Body of pancreas (tissue), 4 donors: ENCODE measurements around the gene BRMS1.
A peak's percentile ranks its signal among the peaks of the same experiment; 100 is the strongest.

Source experiments
- POLR2A ChIP-seq, 3 donors: fragments of 450-650 bp; IDR thresholded peaks; one replicate each; pipeline ENCODE4 v1.6.1; 2016; ENCODE audit warnings: antibody characterized with exemption in 3 of 3, mild to moderate bottlenecking in 2 of 3
- TF ChIP-seq, protein P1 (sequence below), 7 experiments: fragments of 450-650 bp in 4 of 7; fragments of 200-600 bp in 3 of 7; sonication (generic) in 3 of 7; IDR thresholded peaks; one replicate each; pipeline ENCODE4 v1.5.1; 2016 to 2019; ENCODE audit warnings: antibody characterized with exemption in 7 of 7

DNA sequence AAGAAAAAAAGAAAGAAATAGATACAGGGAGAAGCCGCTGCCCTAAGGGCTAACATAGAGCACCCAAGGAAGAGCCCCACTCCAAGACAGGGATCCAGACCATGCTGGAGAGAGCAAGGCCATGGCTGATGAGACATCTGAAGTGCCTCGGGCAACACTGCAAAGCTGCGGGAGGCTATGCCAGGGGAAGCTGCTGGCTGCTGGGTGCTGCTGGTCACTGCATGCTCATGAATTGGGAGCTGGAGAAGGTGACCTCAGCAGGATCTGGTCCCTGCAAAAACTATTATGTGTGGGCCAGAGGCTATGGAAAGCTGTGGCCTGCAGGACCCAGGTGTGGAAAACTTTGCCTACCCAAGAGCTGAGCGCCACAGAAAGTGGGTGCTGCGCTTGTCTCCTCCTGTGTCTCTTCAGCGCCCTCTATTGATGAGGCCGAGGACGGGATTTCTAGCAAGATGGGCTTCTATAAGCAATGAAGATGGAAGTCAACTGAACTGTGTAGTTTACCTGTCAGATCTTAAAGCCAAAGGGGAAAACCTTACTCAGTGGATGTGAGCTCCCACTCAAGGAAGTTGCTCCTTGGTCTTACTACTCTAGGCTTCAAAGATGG is 44.0 kb upstream of the BRMS1 start:
- TF ChIP-seq, protein P1, sequence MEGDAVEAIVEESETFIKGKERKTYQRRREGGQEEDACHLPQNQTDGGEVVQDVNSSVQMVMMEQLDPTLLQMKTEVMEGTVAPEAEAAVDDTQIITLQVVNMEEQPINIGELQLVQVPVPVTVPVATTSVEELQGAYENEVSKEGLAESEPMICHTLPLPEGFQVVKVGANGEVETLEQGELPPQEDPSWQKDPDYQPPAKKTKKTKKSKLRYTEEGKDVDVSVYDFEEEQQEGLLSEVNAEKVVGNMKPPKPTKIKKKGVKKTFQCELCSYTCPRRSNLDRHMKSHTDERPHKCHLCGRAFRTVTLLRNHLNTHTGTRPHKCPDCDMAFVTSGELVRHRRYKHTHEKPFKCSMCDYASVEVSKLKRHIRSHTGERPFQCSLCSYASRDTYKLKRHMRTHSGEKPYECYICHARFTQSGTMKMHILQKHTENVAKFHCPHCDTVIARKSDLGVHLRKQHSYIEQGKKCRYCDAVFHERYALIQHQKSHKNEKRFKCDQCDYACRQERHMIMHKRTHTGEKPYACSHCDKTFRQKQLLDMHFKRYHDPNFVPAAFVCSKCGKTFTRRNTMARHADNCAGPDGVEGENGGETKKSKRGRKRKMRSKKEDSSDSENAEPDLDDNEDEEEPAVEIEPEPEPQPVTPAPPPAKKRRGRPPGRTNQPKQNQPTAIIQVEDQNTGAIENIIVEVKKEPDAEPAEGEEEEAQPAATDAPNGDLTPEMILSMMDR (IDR thresholded peaks at IDR 0.05): peak; percentile 58 to 81 (median 71)
- TF ChIP-seq POLR2A (IDR thresholded peaks at IDR 0.05): no peak
